Spleen (tissue), 11 donors: ENCODE measurements around the gene C19orf25. TPM values are rescaled to one million over a fixed set of nuclear protein-coding genes. Genes with fewer than 3 reads are reported as not detected.

Experiments used
- DNase-seq: peaks from one replicate; pipeline ENCODE4 v3.0.0-alpha.2; 2020
- H3K27ac ChIP-seq, 8 donors: fragments of 200-600 bp; sonication (generic) in 7 of 8; 1 replicate in 4 of 8; 2 replicates in 4 of 8; pipeline versions ENCODE4 v1.5.0 to v1.8.0; 2016 to 2021; ENCODE audit warnings: inconsistent platforms in 4 of 8, mild to moderate bottlenecking in 4 of 8, moderate library complexity in 1 of 8
- H3K27me3 ChIP-seq, 7 donors: fragments of 200-600 bp; sonication (generic) in 6 of 7; replicated peaks in 1 of 7; 1 replicate in 4 of 7; 2 replicates in 3 of 7; pipeline versions ENCODE4 v1.5.0 to v1.8.0; 2016 to 2021; ENCODE audit warnings: inconsistent platforms in 3 of 7, mild to moderate bottlenecking in 1 of 7
- H3K36me3 ChIP-seq, 6 donors: fragments of 200-600 bp; sonication (generic) in 5 of 6; 1 replicate in 4 of 6; 2 replicates in 2 of 6; pipeline versions ENCODE4 v1.5.0 to v1.8.0; 2016 to 2021; ENCODE audit warnings: inconsistent platforms in 2 of 6
- H3K4me1 ChIP-seq, 6 donors: fragments of 200-600 bp; sonication (generic) in 5 of 6; 1 replicate in 3 of 6; 2 replicates in 3 of 6; pipeline versions ENCODE4 v1.5.0 to v1.8.0; 2016 to 2021; ENCODE audit warnings: inconsistent platforms in 3 of 6
- H3K4me3 ChIP-seq, 8 donors: fragments of 200-600 bp; sonication (generic) in 7 of 8; 1 replicate in 4 of 8; 2 replicates in 4 of 8; pipeline versions ENCODE4 v1.5.0 to v1.8.0; 2016 to 2021; ENCODE audit warnings: inconsistent platforms in 4 of 8, mild to moderate bottlenecking in 4 of 8, moderate library complexity in 2 of 8
- H3K9me3 ChIP-seq, 8 donors: fragments of 200-600 bp; sonication (generic) in 7 of 8; 1 replicate in 4 of 8; 2 replicates in 4 of 8; pipeline versions ENCODE4 v1.5.0 to v1.8.0; 2016 to 2021; ENCODE audit warnings: inconsistent platforms in 4 of 8
- CTCF ChIP-seq, 11 experiments: fragments of 200-600 bp in 7 of 11; fragments of 450-650 bp in 4 of 11; sonication (generic) in 4 of 11; IDR thresholded peaks in 8 of 11; conservative IDR thresholded peaks in 3 of 11; 1 replicate in 7 of 11; 2 replicates in 4 of 11; pipeline versions ENCODE4 v1.4.0 to v1.8.0; 2016 to 2021; ENCODE audit warnings: antibody characterized with exemption in 11 of 11, inconsistent platforms in 4 of 11, mild to moderate bottlenecking in 1 of 11
- POLR2A ChIP-seq, 3 donors: fragments of 450-650 bp; IDR thresholded peaks; one replicate each; pipeline ENCODE4 v1.5.1; 2017; ENCODE audit warnings: antibody characterized with exemption in 3 of 3, mild to moderate bottlenecking in 1 of 3
- POLR2AphosphoS5 ChIP-seq, 3 donors: sonication (generic); formaldehyde crosslinking; IDR thresholded peaks; one replicate each; pipeline ENCODE4 v1.5.1; 2017; ENCODE audit warnings: antibody characterized with exemption in 3 of 3
- WGBS, 5 donors: extraction: QIAGEN DNeasy Blood & Tissue Kit in 3 of 5; methylation state at CpG; one replicate each; pipeline versions ENCODE4 v1.1.5 to v1.1.7; 2013 to 2018; 5-methylcytosine and 5-hydroxymethylcytosine counted together
- intact Hi-C: fragments of 100-400 bp; cut with DNase I; formaldehyde crosslinking; loops from one replicate; pipeline ENCODE4 v1.15.0; 2023; ENCODE audit warnings: low total_unique reads
- polyA plus RNA-seq, 3 donors: library from polyadenylated mRNA; stranded (reverse); fragments of 200-250 nt; gene quantifications; one replicate each; pipeline ENCODE4 v1.2.1, GENCODE V29; 2013
- total RNA-seq, 7 donors: library from RNA; depleted of rRNA in 3 of 7; stranded (reverse); fragments of >200 nt in 3 of 7; fragmentation: NEBNext Ultra II Directional in 4 of 7; extraction: Animal tissue kit (Norgen Biotek cat#: 25700) in 4 of 7; gene quantifications; one replicate each; pipeline versions ENCODE4 v1.1.0 to v1.2.1, GENCODE V29; 2016 to 2021
- donor health status: healthy with polysubstance abuse.
- donor health status: DM: no; HTN: no; CAD: no; lungs with moderate emphysema.
- donor health status: DM: no; HTN: no; CAD: no.
- donor health status: Bipolar disorder and iron deficiency.
- donor health status: healthy.
- donor health status: DM: no; HTN: no; CAD: no.
- donor health status: DM: yes; HTN: yes; CAD: no.

Gene C19orf25
- total and polyA plus RNA-seq, 10 donors: 24.7 to 56.6 (median 39.5) TPM

DNA sequence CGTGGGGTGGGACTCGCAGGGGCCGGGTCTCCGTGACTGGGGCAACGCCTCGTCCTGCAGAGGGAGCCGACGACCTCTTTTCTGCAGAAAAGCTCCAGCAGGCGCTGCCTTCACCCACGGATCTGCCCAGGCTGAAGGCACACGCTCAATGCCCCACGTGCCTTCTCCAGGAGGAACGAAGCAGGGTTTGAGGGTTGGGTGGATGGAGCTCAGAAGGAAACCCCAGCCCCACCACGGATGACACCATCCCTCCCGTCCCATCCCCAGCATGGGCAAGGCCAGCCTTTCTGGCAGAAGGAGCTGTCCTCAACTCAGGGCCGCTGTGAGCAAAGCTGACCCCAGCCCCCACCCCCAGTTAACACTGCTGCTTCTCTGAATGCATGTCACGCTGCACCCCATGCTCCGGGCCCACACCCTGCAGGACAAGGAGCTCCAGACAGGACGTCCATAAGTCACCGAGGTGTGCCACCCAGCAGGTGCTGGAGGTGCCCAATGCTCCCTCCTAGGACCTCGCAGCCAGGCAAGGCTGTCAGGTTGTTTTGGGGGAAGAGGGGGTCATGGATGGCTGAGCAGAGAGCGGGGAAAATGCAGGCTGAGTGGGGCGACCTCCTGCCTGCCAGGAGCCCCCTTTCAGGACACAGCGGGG is 7.4 kb downstream of the C19orf25 start:
- peaks cover 0 to 36% (median 21%) of the 10 kb centered on the region in 6 donors for H3K36me3 ChIP-seq
- 21 to 39% (median 24%) methylated on average over 16 to 24 of the region's 24 CpGs for WGBS, 5 donors
- TF ChIP-seq CTCF (IDR thresholded peaks at IDR 0.05 in 8 of 11, conservative IDR thresholded peaks at IDR 0.05 in 3 of 11): no peak
- peak in 1 of 3 donors; percentile 4 for TF ChIP-seq POLR2AphosphoS5 (IDR thresholded peaks at IDR 0.05)
- H3K4me1 ChIP-seq: peaks cover 43 to 96% (median 63%) of the 10 kb centered on the region in 6 donors
- intact Hi-C loops: no loop called here
- DNase-seq: no peak
- no peaks in the 10 kb centered on the region for H3K9me3 ChIP-seq
- peaks cover 21 to 75% (median 64%) of the 10 kb centered on the region in 7 donors for H3K27me3 ChIP-seq
- H3K4me3 ChIP-seq: peak overlapping the region in 5 of 8 donors; percentile 43 to 72 (median 47)
- no peak overlapping the region for H3K27ac ChIP-seq

GRCh38 chr19:1471010-1471514 is 8.0 kb downstream of the C19orf25 start:
- TF ChIP-seq POLR2AphosphoS5 (IDR thresholded peaks at IDR 0.05): peak in 1 of 3 donors; percentile 8
- no peak for TF ChIP-seq CTCF (IDR thresholded peaks at IDR 0.05 in 8 of 11, conservative IDR thresholded peaks at IDR 0.05 in 3 of 11)
- TF ChIP-seq POLR2A (IDR thresholded peaks at IDR 0.05): no peak
- Histone ChIP-seq H3K9me3 (no peaks in the 10 kb centered on the region), H3K4me1 (peaks cover 47 to 97% (median 66%) of the 10 kb centered on the region in 6 donors), H3K27ac (no peak overlapping the region), H3K36me3 (peaks cover 0 to 36% (median 16%) of the 10 kb centered on the region in 6 donors), H3K27me3 (peaks cover 21 to 81% (median 69%) of the 10 kb centered on the region in 7 donors), H3K4me3 (peak overlapping the region; percentile 33 to 72 (median 46))
- intact Hi-C loops: no loop called here
- no peak for DNase-seq
- 6 to 10% (median 8%) methylated on average over 25 to 28 of the region's 28 CpGs for WGBS, 5 donors

GRCh38 chr19:1470305-1471009 is 8.6 kb downstream of the C19orf25 start:
- no peaks in the 10 kb centered on the region for H3K9me3 ChIP-seq
- peak overlapping the region; percentile 33 to 72 (median 46) for H3K4me3 ChIP-seq
- peaks cover 50 to 97% (median 72%) of the 10 kb centered on the region in 6 donors for H3K4me1 ChIP-seq
- 0 to 1% (median 1%) methylated on average over 10 to 67 of the region's 67 CpGs for WGBS, 5 donors
- H3K27ac ChIP-seq: peak overlapping the region in 1 of 8 donors; percentile 3
- intact Hi-C loops: no loop called here
- DNase-seq: peak; percentile 90
- peaks cover 21 to 87% (median 75%) of the 10 kb centered on the region in 7 donors for H3K27me3 ChIP-seq
- H3K36me3 ChIP-seq: peaks cover 0 to 33% (median 13%) of the 10 kb centered on the region in 6 donors
- no peak for TF ChIP-seq CTCF (IDR thresholded peaks at IDR 0.05 in 8 of 11, conservative IDR thresholded peaks at IDR 0.05 in 3 of 11)
- TF ChIP-seq POLR2A (IDR thresholded peaks at IDR 0.05): no peak
- TF ChIP-seq POLR2AphosphoS5 (IDR thresholded peaks at IDR 0.05): peak; percentile 17 to 59 (median 24)

- H3K4me3 ChIP-seq: peak overlapping the region; percentile 33 to 72 (median 46)
- no peak overlapping the region for H3K27ac ChIP-seq
- peaks cover 0 to 28% (median 10%) of the 10 kb centered on the region in 6 donors for H3K36me3 ChIP-seq
- 0 to 9% (median 4%) methylated on average over 2 to 22 of the region's 22 CpGs for WGBS, 5 donors
- TF ChIP-seq POLR2A (IDR thresholded peaks at IDR 0.05): no peak
- no peak for TF ChIP-seq POLR2AphosphoS5 (IDR thresholded peaks at IDR 0.05)
- no peak for TF ChIP-seq CTCF (IDR thresholded peaks at IDR 0.05 in 8 of 11, conservative IDR thresholded peaks at IDR 0.05 in 3 of 11)
- no peaks in the 10 kb centered on the region for H3K9me3 ChIP-seq
- intact Hi-C loops: no loop called here
- H3K27me3 ChIP-seq: peaks cover 21 to 92% (median 79%) of the 10 kb centered on the region in 7 donors
- DNase-seq: peak; percentile 75
- peaks cover 50 to 97% (median 76%) of the 10 kb centered on the region in 6 donors for H3K4me1 ChIP-seq
Measured at GRCh38 chr19:1470055-1470304, 9.0 kb downstream of the C19orf25 start.
